IMR-90 (cell line): ENCODE data around the gene ERC2. TPM values are rescaled to one million over a fixed set of nuclear protein-coding genes. Genes with fewer than 3 reads are reported as not detected.

Source experiments
- ATAC-seq: fragments of 200-7000 bp; cut with Tn5 transposase; 2 replicates; pipeline ENCODE4 v1.9.1; 2020; ENCODE audit warnings: low read depth, mild to moderate bottlenecking, moderate library complexity
- BruUV-seq: library from RNA; stranded (reverse); fragments of 400-500 nt; replicated peaks from 2 replicates; lab custom pipeline; 2021; lab: Mats Ljungman, UMichigan
- CTCF ChIA-PET: fragments of 300-600 bp; formaldehyde crosslinking; extraction: SDS; loops from one replicate; lab custom pipeline; 2021; ENCODE audit warnings: antibody characterized with exemption; lab: Yijun Ruan, JAX
- POLR2A ChIA-PET: fragments of 300-600 bp; sonication (Branson Sonifier 250); formaldehyde crosslinking; loops from one replicate; lab custom pipeline; 2022; ENCODE audit warnings: antibody characterized with exemption; ENCODE audit not compliant: unreplicated experiment; lab: Charles Lee
- DNase-seq: peaks from one replicate; pipeline ENCODE4 v3.0.0; 2013
- H2AFZ ChIP-seq: replicated peaks from 2 replicates; pipeline ENCODE3; 2013; ENCODE audit warnings: low read length, mild to moderate bottlenecking; ENCODE audit not compliant: poor library complexity
- H2AK5ac ChIP-seq: 2 replicates; pipeline ENCODE4 v1.6.1; 2013; ENCODE audit warnings: low read depth, low read length, inconsistent platforms
- H2AK9ac ChIP-seq: replicated peaks from 2 replicates; pipeline ENCODE3; 2013; ENCODE audit warnings: mild to moderate bottlenecking, low read depth, low read length, moderate library complexity; ENCODE audit not compliant: poor library complexity
- H2BK120ac ChIP-seq: 2 replicates; pipeline ENCODE4 v1.6.1; 2013; ENCODE audit warnings: low read depth, low read length, inconsistent platforms
- H2BK15ac ChIP-seq: 3 replicates; pipeline ENCODE4 v1.6.1; 2013; ENCODE audit warnings: low read depth, low read length, inconsistent platforms
- H2BK20ac ChIP-seq: 2 replicates; pipeline ENCODE4 v1.6.1; 2013; ENCODE audit warnings: low read depth, mild to moderate bottlenecking, inconsistent platforms, low read length, moderate library complexity
- H2BK5ac ChIP-seq: 2 replicates; pipeline ENCODE4 v1.6.1; 2013; ENCODE audit warnings: mild to moderate bottlenecking, low read depth, low read length, inconsistent platforms; ENCODE audit not compliant: poor library complexity, severe bottlenecking
- H3K14ac ChIP-seq: replicated peaks from 2 replicates; pipeline ENCODE4 v1.6.1; 2013; ENCODE audit warnings: low read depth, low read length, inconsistent platforms
- H3K18ac ChIP-seq: 2 replicates; pipeline ENCODE4 v1.6.1; 2013; ENCODE audit warnings: low read depth, low read length, control low read depth
- H3K23ac ChIP-seq: 2 replicates; pipeline ENCODE4 v1.6.1; 2013; ENCODE audit warnings: low read depth, low read length, inconsistent platforms
- H3K27ac ChIP-seq: 2 replicates; pipeline ENCODE4 v1.5.1; 2013; ENCODE audit warnings: mild to moderate bottlenecking, control low read depth, low read length; ENCODE audit not compliant: insufficient read depth
- H3K27me3 ChIP-seq: 2 replicates; pipeline ENCODE4 v1.6.1; 2013; ENCODE audit warnings: low read length; ENCODE audit not compliant: control insufficient read depth, insufficient read depth
- H3K36me3 ChIP-seq: 2 replicates; pipeline ENCODE4 v1.6.1; 2013; ENCODE audit warnings: low read length, mixed read lengths; ENCODE audit not compliant: control insufficient read depth, insufficient read depth
- H3K4ac ChIP-seq: 2 replicates; pipeline ENCODE4 v1.6.1; 2013; ENCODE audit warnings: low read depth, low read length, inconsistent platforms
- H3K4me1 ChIP-seq: 2 replicates; pipeline ENCODE4 v1.6.1; 2013; ENCODE audit warnings: low read length, mixed read lengths; ENCODE audit not compliant: control insufficient read depth, insufficient read depth
- H3K4me2 ChIP-seq: 2 replicates; pipeline ENCODE4 v1.6.1; 2013; ENCODE audit warnings: low read depth, mild to moderate bottlenecking, control low read depth, low read length, moderate library complexity
- H3K4me3 ChIP-seq: 2 replicates; pipeline ENCODE4 v1.5.1; 2013; ENCODE audit warnings: low read depth, mild to moderate bottlenecking, control low read depth, low read length, moderate library complexity; ENCODE audit not compliant: insufficient read depth
- H3K56ac ChIP-seq: 2 replicates; pipeline ENCODE4 v1.6.1; 2013; ENCODE audit warnings: low read length, inconsistent platforms; ENCODE audit not compliant: insufficient read depth; ENCODE audit errors: extremely low read depth
- H3K79me1 ChIP-seq, 2 experiments: 2 replicates each; pipeline ENCODE4 v1.6.1; 2013; ENCODE audit warnings: low read length in 2 of 2, inconsistent platforms in 1 of 2, low read depth in 1 of 2
- H3K9ac ChIP-seq: 2 replicates; pipeline ENCODE4 v1.6.1; 2013; ENCODE audit warnings: low read depth, low read length, control low read depth
- H3K9me1 ChIP-seq: 2 replicates; pipeline ENCODE4 v1.6.1; 2013; ENCODE audit warnings: low read length, inconsistent platforms; ENCODE audit not compliant: insufficient read depth
- H3K9me3 ChIP-seq: 2 replicates; pipeline ENCODE4 v1.6.1; 2013; ENCODE audit warnings: low read length; ENCODE audit not compliant: control insufficient read depth, insufficient read depth
- H4K20me1 ChIP-seq: 2 replicates; pipeline ENCODE4 v1.6.1; 2013; ENCODE audit warnings: low read length, inconsistent platforms; ENCODE audit not compliant: insufficient read depth
- H4K5ac ChIP-seq: 2 replicates; pipeline ENCODE4 v1.6.1; 2013; ENCODE audit warnings: mild to moderate bottlenecking, low read depth, low read length, control low read depth
- H4K8ac ChIP-seq, 2 experiments: 2 replicates each; pipeline ENCODE4 v1.6.1; 2013; ENCODE audit warnings: low read depth in 2 of 2, low read length in 2 of 2, control low read depth in 1 of 2, inconsistent platforms in 1 of 2
- H4K91ac ChIP-seq: 2 replicates; pipeline ENCODE4 v1.6.1; 2013; ENCODE audit warnings: low read depth, low read length, inconsistent platforms; ENCODE audit not compliant: insufficient read depth
- WGBS, 2 experiments: methylation state at CpG; one replicate each; pipeline versions ENCODE4 v1.1.5 to v1.1.7; 2013; ENCODE audit warnings: missing lambda C conversion rate in 2 of 2; ENCODE audit not compliant: insufficient read length in 1 of 2; ENCODE audit errors: extremely low coverage in 2 of 2; 5-methylcytosine and 5-hydroxymethylcytosine counted together
- dilution Hi-C: fragments of 300-500 bp; cut with HindIII; formaldehyde crosslinking; loops from one replicate; pipeline ENCODE4 v1.14.3; 2018; ENCODE audit warnings: low sequenced_read_pairs; ENCODE audit not compliant: unreplicated experiment
- in situ Hi-C: fragments of 300-500 bp; cut with MboI; formaldehyde crosslinking; loops from 3 replicates; pipeline ENCODE4 v1.14.3; 2019; ENCODE audit warnings: low sequenced_read_pairs, inconsistent platforms, mixed read lengths
- intact Hi-C: fragments of 100-400 bp; cut with micrococcal nuclease; formaldehyde crosslinking; loops from 2 replicates; pipeline ENCODE4 v1.10.0; 2022
- polyA plus RNA-seq, 3 experiments: library from polyadenylated mRNA; depleted of rRNA; stranded (reverse); fragments of >200 nt; gene quantifications; 2 replicates each; pipeline ENCODE4 v1.2.3, GENCODE V29; 2012; ENCODE audit warnings: low replicate concordance in 1 of 3
- total RNA-seq: library from RNA; depleted of rRNA; stranded (reverse); fragments of >200 nt; gene quantifications from 2 replicates; pipeline ENCODE4 v1.2.3, GENCODE V29; 2012
- TF ChIP-seq, protein P1 (sequence below): conservative IDR thresholded peaks from 2 replicates; pipeline ENCODE4 v1.5.1; 2012; ENCODE audit warnings: mild to moderate bottlenecking, low read depth, low read length, improper control_type of control experiment
- TF ChIP-seq, protein P2 (sequence below): fragments of 150-350 bp; IDR thresholded peaks from 2 replicates; pipeline ENCODE4 v1.6.1; 2017; ENCODE audit warnings: mild to moderate bottlenecking, antibody characterized with exemption, low read length, low read depth

The ERC2 gene
- total and polyA plus RNA-seq, 2 of the 4 experiments (the other 2 are of a cell fraction), result 0.17 to 0.18 TPM

DNA sequence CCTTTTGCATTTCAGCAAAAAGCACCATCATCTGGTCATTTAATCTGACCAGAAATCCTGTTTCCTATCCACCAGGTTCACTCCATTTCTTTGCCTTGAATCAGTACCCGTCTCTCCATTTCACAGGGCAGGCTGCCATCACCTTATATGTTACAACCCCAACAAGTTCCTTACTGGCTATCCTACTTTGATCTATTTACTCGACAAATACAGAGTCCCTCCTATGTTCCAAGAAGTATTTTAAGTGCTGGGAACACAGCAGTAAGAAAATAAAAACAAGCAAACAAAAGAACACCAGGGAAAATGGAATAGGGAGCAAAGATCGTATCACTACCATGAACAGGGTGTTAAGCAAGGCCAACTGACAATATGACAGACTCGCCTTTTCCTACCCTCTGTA lies 685.9 kb downstream of the ERC2 start:
- ChIA-PET CTCF (no interaction called here), POLR2A (no interaction called here)
- ATAC-seq (no peak), DNase-seq (no peak)
- WGBS, 2 experiments, result 28% methylated on average over 2 of the region's 4 CpGs; no CpG with 5 or more reads in 1 of the 2 experiments
- TF ChIP-seq, protein P1, sequence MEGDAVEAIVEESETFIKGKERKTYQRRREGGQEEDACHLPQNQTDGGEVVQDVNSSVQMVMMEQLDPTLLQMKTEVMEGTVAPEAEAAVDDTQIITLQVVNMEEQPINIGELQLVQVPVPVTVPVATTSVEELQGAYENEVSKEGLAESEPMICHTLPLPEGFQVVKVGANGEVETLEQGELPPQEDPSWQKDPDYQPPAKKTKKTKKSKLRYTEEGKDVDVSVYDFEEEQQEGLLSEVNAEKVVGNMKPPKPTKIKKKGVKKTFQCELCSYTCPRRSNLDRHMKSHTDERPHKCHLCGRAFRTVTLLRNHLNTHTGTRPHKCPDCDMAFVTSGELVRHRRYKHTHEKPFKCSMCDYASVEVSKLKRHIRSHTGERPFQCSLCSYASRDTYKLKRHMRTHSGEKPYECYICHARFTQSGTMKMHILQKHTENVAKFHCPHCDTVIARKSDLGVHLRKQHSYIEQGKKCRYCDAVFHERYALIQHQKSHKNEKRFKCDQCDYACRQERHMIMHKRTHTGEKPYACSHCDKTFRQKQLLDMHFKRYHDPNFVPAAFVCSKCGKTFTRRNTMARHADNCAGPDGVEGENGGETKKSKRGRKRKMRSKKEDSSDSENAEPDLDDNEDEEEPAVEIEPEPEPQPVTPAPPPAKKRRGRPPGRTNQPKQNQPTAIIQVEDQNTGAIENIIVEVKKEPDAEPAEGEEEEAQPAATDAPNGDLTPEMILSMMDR, result no peak
- TF ChIP-seq, protein P2, sequence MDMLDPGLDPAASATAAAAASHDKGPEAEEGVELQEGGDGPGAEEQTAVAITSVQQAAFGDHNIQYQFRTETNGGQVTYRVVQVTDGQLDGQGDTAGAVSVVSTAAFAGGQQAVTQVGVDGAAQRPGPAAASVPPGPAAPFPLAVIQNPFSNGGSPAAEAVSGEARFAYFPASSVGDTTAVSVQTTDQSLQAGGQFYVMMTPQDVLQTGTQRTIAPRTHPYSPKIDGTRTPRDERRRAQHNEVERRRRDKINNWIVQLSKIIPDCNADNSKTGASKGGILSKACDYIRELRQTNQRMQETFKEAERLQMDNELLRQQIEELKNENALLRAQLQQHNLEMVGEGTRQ, result no peak
- intact Hi-C loops, result no loop called here
- no peaks in the 10 kb centered on the region for H3K79me1 ChIP-seq
- BruUV-seq, result no TSS peak
- H2BK5ac ChIP-seq, result no peak overlapping the region
- no peak overlapping the region for H3K14ac ChIP-seq
- no peak overlapping the region for H2AFZ ChIP-seq
- no peaks in the 10 kb centered on the region for H4K20me1 ChIP-seq
- no peak overlapping the region for H3K4ac ChIP-seq
- no peak overlapping the region for H2AK5ac ChIP-seq
- no peak overlapping the region for H3K18ac ChIP-seq
- no peaks in the 10 kb centered on the region for H3K9me1 ChIP-seq
- peaks cover 10% of the 10 kb centered on the region for H3K27me3 ChIP-seq
- no peak overlapping the region for H4K8ac ChIP-seq
- no peak overlapping the region for H2AK9ac ChIP-seq
- no peak overlapping the region for H3K27ac ChIP-seq
- no peaks in the 10 kb centered on the region for H3K9me3 ChIP-seq
- no peak overlapping the region for H3K9ac ChIP-seq
- no peak overlapping the region for H4K5ac ChIP-seq
- H3K4me3 ChIP-seq, result no peak overlapping the region
- H3K4me1 ChIP-seq, result no peaks in the 10 kb centered on the region
- H3K56ac ChIP-seq, result no peak overlapping the region
- no peak overlapping the region for H2BK120ac ChIP-seq
- H2BK15ac ChIP-seq, result no peak overlapping the region
- no peak overlapping the region for H3K23ac ChIP-seq
- dilution Hi-C loops, result no loop called here
- no peak overlapping the region for H3K4me2 ChIP-seq
- no peaks in the 10 kb centered on the region for H3K36me3 ChIP-seq
- no peak overlapping the region for H2BK20ac ChIP-seq
- no peak overlapping the region for H4K91ac ChIP-seq
- in situ Hi-C loops, result no loop called here
